ENCODE results near the gene SGPP1. TPM values are rescaled to one million over a fixed set of nuclear protein-coding genes. Genes with fewer than 3 reads are reported as not detected.
A peak's percentile ranks its signal among the peaks of the same experiment; 100 is the strongest.

Gene SGPP1
- total RNA-seq, 1 donor from 2014 or later: 21.1 TPM

DNA sequence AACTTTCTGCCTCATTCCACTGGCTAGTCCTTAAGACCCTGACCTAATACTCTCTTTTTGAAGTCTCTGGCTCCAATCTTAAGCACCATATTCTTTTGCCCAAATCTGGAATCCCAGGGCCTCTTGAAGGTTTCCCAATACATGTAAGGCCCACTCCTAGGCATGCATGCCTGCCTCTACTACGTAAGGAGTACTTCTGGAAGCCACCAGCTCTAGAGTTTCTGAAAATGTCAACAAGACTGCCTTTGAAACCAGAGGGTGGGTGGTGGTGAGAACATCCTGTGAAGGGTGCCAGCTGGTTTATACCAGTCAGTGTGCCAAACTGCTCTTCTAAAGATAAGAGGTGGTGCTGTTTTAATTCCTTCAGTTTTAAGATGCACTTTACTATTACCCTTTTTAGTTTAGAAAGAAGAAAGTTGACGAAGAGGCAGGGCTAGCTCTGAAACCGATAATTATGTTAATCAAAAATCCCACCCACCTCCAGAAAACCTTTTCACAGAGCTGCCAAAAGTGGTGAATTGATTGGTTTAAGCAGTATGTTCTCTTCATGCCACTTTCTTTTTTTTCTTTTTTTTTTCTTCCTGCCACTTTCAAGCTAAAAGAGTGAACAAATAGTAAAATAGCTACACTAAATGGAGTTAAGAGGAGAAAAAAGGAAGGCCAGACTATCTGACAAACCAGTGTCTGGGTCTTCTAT is 77.5 kb downstream of the SGPP1 start:
- Histone ChIP-seq H3K9me3 (no peaks in the 10 kb centered on the region), H3K27me3 (no peaks in the 10 kb centered on the region), H3K4me1 (no peaks in the 10 kb centered on the region), H3K4me3 (no peak overlapping the region), H3K27ac (no peak overlapping the region), H3K36me3 (peaks cover 0 to 8% of the 10 kb centered on the region in 2 donors)
- DNase-seq (ENCODE audit: extremely low spot score in 2 of 2): no peak
- intact Hi-C loops (cut with DNase I): no loop called here
- TF ChIP-seq POLR2AphosphoS5 (IDR thresholded peaks at IDR 0.05; ENCODE audit: insufficient read depth in 1 of 2, low read depth in 1 of 2) (no peak), POLR2A (IDR thresholded peaks at IDR 0.05) (no peak)
- TF ChIP-seq, protein P1, sequence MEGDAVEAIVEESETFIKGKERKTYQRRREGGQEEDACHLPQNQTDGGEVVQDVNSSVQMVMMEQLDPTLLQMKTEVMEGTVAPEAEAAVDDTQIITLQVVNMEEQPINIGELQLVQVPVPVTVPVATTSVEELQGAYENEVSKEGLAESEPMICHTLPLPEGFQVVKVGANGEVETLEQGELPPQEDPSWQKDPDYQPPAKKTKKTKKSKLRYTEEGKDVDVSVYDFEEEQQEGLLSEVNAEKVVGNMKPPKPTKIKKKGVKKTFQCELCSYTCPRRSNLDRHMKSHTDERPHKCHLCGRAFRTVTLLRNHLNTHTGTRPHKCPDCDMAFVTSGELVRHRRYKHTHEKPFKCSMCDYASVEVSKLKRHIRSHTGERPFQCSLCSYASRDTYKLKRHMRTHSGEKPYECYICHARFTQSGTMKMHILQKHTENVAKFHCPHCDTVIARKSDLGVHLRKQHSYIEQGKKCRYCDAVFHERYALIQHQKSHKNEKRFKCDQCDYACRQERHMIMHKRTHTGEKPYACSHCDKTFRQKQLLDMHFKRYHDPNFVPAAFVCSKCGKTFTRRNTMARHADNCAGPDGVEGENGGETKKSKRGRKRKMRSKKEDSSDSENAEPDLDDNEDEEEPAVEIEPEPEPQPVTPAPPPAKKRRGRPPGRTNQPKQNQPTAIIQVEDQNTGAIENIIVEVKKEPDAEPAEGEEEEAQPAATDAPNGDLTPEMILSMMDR (IDR thresholded peaks at IDR 0.05): no peak

DNA sequence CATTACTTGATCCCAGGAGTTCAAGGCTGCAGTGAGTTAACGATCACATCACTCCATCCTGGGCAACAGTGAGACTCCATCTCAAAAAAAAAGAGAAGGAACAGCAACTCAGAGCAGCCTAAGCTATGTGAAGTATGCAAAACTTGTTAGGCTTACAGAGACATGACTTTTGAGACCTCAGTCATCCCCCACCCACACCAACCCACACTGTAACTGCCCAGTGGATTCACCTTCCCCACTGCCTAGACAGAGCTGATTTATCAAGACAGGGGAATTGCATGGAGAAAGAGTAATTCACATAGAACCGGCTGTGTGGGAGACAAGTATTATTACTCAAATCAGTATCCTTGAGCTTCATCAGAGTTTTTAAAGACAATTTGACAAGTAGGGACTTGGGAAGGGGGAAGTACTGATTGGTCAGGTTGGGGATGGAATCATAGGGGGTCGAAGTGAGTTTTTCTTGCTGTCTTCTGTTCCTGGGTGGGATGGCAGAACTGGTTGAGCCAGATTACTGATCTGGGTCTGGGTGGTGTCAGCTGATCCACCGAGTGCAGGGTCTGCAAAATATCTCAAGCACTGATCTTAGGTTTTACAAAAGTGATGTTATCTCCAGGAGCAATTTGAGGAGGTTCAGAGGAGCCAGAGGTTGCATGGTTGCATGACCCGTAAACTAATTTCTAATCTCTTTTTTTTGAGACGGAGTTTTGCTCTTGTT is 80.0 kb downstream of the SGPP1 start:
- no peak for DNase-seq (ENCODE audit: extremely low spot score in 2 of 2)
- Histone ChIP-seq H3K36me3 (peaks cover 0 to 8% of the 10 kb centered on the region in 2 donors), H3K27me3 (no peaks in the 10 kb centered on the region), H3K4me3 (no peak overlapping the region), H3K4me1 (peaks cover 3% of the 10 kb centered on the region), H3K9me3 (no peaks in the 10 kb centered on the region), H3K27ac (no peak overlapping the region)
- TF ChIP-seq POLR2AphosphoS5 (IDR thresholded peaks at IDR 0.05; ENCODE audit: insufficient read depth in 1 of 2, low read depth in 1 of 2): no peak
- TF ChIP-seq POLR2A (IDR thresholded peaks at IDR 0.05): no peak
- TF ChIP-seq, protein P1 (IDR thresholded peaks at IDR 0.05): no peak
- intact Hi-C loops (cut with DNase I): no loop called here

DNA sequence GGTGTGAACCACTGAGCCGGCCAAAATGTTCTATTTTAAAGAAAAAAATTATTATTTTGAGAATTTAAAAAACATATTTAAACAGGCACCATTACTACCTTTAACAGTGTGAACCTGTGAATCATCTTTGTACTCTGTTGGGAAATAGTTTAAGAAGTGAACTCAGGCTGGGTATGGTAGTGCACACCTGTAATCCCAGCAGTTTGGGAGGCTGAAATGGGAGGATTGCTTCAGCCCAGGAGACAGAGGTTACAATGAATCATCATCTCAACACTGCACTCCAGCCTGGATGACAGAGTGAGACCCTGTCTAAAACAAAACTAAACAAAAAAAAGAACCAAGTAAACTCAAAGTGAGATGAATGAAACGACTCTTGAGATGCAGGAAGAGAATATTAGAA is 83.1 kb downstream of the SGPP1 start:
- H3K4me1 ChIP-seq: peaks cover 18% of the 10 kb centered on the region
- H3K27ac ChIP-seq: no peak overlapping the region
- TF ChIP-seq, protein P1 (IDR thresholded peaks at IDR 0.05): no peak
- TF ChIP-seq POLR2AphosphoS5 (IDR thresholded peaks at IDR 0.05; ENCODE audit: insufficient read depth in 1 of 2, low read depth in 1 of 2): no peak
- no peak for TF ChIP-seq POLR2A (IDR thresholded peaks at IDR 0.05)
- peaks cover 0 to 8% of the 10 kb centered on the region in 2 donors for H3K36me3 ChIP-seq
- H3K9me3 ChIP-seq: no peaks in the 10 kb centered on the region
- intact Hi-C loops (cut with DNase I): loop anchor here (5.0 kb wide), 1 partner anchor 102 kb away; the partner anchor contains the start of gene PPP2R5E
- H3K27me3 ChIP-seq: no peaks in the 10 kb centered on the region
- H3K4me3 ChIP-seq: no peak overlapping the region
- DNase-seq (ENCODE audit: extremely low spot score in 2 of 2): no peak

DNA sequence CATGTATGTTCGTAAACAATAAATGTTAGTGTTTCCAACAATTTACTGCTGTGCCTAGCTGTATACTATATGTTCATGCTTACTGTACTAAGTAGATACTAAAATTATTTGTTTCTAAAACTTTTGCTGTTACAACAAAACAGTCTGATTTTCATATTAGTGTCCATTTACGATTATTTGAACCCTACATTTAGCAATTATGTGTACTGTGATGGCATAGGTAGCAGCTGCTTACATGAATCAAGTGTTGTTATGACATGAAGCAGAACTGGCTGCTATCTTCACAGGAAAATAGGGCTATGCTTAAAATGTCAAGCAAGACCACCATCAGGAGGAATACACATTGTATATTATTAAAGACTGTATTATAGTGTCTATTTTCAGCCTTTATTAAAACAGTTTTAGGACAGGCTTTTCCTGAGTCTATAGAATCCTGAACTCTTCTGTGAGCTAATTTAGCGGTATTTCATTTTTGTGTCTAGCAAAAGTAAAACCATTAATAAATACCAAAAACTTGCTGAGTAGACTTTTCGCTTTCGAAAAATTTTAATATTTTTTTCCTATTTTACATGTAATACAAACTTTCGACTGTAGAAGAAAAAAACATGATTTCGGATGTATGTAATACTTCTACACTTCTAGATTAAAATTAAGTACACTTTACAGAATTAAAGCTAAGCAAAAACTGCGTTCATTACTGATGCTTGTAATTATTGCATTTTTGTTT is 85.0 kb downstream of the SGPP1 start:
- peak overlapping the region; percentile 62 to 70 for H3K4me3 ChIP-seq
- H3K4me1 ChIP-seq: peaks cover 19% of the 10 kb centered on the region

More for the DNA sequence above, 85.0 kb downstream of the SGPP1 start:
- no peak for DNase-seq (ENCODE audit: extremely low spot score in 2 of 2)
- TF ChIP-seq, protein P1 (IDR thresholded peaks at IDR 0.05): no peak
- TF ChIP-seq POLR2A (IDR thresholded peaks at IDR 0.05) (no peak), POLR2AphosphoS5 (IDR thresholded peaks at IDR 0.05; ENCODE audit: insufficient read depth in 1 of 2, low read depth in 1 of 2) (no peak)
- no peaks in the 10 kb centered on the region for H3K27me3 ChIP-seq
- no peaks in the 10 kb centered on the region for H3K36me3 ChIP-seq
- peak overlapping the region; percentile 95 for H3K27ac ChIP-seq
- intact Hi-C loops (cut with DNase I): loop anchor here (5.0 kb wide), 1 partner anchor 101 kb away; the partner anchor contains the start of gene PPP2R5E
- no peaks in the 10 kb centered on the region for H3K9me3 ChIP-seq
